Right renal cortex interstitium (tissue), 3 donors: ENCODE measurements around the gene PALD1. TPM values are rescaled to one million over a fixed set of nuclear protein-coding genes. Genes with fewer than 3 reads are reported as not detected.

Experiments
- DNase-seq, 3 donors: peaks; one replicate each; pipeline ENCODE4 v3.0.0-alpha.2; 2013; ENCODE audit warnings: low read depth in 3 of 3, low spot score in 2 of 3
- polyA plus RNA-seq, 3 donors: library from polyadenylated mRNA; unstranded; fragments of 120-200 nt; gene quantifications; one replicate each; pipeline ENCODE4 v1.2.1, GENCODE V29; 2013; ENCODE audit not compliant: insufficient read length in 3 of 3

The PALD1 gene
- polyA plus RNA-seq, 3 donors = 9.6 to 10.6 (median 9.7) TPM

DNA sequence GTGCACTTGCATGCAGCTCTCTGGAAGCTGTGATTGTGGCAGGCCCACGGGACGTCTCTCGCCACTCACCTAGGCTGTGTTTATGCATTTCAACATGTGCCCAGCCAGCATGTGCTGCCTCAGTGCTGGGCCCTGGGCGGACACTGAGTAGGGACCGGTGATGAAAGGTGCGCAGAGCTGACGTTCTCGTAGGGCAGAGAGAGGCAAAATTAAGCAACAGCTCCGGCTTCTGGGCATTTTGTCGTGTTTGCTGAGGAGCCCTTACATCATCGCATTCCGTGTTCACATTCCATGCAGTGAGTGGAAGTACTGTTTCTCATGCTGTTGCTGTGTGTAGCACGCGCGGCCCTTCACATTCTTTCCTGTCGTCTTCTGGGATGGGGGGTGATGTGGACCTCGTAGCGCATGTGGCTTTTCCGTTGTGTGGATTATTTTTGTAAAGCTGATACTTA lies 73.4 kb downstream of the PALD1 start:
- DNase-seq = peak in 1 of 3 donors; percentile 43

DNA sequence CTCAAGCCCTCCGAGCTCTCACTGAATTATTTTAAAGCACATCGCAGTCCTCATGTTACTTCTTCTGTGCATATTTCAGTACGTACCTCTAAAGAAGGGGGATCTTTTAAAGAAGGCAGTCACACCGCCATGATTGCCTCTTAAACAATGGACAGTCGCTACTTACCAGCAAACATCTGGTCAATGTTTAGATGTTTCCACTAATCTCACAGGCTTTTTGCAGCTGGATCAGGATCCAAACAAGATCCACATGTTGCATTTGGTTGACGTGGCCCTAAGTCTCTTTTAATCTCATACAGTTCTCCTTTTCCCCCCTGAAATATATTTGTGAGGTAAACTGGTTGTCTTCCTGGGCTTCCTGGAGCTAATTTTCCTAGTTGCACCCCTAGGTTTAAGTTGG lies 74.0 kb downstream of the PALD1 start:
- DNase-seq = no peak

DNA sequence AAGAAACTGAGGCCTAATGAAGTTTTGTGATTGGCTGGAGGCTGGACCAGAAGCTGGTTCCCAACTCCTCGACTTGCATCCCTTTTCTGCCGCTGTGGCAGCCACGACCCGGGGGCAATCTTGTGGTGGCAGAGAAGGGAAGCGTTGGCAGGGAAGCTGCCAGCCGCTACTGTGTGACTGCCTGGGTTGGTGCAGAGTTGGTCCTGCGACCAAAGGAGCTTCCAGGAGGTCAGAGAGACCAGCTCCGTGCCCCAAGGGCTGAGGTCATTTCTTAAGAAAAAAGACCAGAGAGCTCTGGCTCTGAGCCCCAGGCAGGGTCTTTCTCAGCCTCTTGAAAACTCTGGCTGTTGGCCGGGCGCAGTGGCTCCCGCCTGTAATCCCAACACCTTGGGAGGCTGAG lies 76.8 kb downstream of the PALD1 start:
- DNase-seq = no peak

DNA sequence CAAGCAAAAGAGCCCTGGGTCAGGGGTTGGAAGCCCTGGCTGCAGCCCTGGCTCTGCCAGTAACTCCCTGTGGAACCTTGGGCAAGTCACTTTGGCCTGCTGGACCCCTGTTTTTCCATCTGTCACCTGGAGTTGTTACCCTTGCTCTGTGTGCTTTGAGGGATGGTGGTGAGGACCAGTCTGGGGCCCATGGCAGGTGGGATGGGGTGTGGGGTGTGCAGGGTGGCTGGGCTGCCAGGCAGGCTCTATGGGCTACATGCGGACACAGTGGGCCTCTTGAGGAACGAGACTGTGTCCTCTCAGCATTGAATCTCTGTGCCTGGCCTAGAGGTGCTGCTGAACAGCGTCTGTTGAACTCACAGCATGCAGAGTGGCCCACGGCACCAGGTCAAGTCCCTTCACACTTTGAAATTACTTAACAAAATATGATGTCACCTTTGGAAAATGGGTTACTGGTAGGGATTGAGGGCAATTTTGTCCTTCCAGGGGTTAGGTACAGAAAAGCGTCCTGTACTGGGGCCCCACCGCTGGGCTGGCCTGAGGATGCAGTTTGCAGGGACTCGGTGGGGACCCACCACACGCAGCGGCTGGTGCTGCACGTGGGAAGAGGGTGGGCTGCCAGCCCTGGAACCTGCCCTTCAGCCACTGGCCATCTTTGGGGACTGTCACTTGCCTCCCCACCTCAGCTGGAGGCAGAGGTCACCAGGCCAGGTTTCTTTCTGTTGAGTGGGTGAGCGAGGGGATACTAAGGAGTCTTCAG lies 78.7 kb downstream of the PALD1 start:
- DNase-seq = no peak

DNA sequence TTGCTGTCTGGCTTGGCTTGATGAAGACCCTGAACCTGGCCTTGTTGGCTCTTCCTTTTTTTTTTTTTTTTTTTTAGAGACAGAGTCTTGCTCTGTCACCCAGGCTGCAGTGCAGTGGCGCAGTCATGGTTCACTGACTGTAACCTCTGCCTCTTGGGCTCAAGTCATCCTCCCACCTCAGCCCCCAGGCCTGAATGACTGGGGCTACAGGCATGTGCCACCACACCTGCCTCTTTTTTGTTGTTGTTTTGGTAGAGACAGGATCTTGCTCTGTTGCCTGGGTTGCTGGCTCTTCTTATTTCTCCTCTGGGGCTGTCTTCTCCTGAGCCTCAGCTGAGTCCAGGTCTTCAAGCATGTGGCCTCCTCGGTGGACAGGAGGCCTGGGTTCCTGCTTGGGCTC lies 79.3 kb downstream of the PALD1 start:
- no peak for DNase-seq

DNA sequence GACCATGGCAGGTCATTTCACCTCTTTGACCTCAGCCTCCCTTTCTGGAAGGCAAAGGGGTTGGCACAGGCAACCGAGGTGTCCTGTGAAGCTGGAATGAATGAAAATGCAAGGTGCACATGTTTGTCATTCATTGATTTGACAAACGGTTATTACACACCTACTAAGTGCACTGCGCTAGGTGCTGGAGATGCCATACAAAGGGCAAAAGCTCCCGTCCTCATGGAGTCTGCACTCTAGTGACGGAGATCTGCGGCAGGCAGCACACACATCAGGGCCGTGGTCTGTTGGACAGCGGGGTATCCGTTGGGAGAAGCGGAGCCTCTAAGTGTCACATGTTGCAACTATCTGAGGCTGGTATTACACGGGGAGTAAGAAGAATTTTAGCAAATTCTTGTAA lies 79.7 kb downstream of the PALD1 start:
- DNase-seq = no peak

DNA sequence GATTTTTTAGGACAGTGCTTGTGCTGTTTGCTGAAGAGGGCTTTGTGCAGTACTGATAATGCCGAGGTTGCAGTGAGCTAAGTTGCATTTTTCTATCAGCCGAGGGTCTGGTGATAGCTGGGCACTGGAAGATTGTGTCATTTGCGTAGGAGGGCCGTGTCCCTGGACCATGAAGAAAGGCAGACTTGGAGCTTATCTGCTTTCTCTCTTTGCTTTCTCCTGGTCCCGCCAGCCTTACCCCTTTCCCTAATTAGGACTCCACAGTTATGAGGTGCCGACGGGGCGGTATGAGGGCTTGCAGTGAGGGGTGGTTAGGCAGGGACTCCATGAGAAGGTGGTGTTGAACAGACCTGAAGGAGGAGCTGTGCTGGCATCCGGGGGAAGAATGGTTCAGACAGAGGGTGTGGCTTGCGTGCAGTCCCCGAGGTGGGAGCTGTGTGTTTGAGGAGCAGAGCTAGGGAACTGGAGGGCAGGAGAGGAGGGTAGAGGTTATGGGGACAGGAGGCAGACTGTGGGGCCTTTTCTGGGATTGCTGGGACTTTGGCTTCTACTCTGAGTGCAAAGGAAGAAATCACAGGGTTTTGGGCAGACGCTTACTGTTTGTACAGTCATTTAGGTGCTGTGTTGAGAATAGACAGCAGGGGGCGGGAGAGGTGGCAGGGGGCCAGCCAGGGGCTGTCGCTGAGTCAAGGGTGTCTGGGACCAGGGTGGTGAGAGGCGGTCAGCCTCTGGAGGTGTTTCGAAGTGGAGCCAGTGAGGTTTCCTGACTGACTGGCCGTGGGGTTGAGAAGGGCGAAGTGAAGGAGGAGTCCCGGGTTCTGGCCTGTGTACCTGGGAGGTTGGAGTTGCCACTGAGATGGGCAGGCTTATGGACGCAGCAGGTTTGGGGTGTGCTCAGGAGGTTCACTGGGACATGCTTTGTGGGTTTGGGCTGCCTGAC lies 80.6 kb downstream of the PALD1 start:
- peak in 1 of 3 donors; percentile 35 for DNase-seq

DNA sequence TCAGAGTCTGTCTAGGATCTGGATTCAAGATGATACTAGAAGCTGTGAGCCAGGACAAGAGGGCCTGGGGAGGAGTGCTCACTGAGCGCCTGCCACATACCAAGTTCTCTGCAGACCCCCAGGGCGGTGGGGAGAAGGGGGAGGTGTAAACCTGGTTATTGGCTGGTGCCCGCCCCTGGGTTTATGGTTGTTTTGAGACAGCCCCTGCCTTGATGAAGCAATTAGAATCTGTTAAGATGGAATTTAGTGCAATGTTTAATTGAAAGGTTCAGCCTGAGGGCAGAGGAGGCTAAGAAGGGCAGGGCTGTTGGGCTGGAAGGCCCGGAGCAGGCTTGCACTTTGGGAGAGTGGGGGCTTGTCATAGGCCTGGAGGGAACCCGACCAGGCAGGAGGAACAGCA lies 81.3 kb downstream of the PALD1 start:
- DNase-seq = no peak

DNA sequence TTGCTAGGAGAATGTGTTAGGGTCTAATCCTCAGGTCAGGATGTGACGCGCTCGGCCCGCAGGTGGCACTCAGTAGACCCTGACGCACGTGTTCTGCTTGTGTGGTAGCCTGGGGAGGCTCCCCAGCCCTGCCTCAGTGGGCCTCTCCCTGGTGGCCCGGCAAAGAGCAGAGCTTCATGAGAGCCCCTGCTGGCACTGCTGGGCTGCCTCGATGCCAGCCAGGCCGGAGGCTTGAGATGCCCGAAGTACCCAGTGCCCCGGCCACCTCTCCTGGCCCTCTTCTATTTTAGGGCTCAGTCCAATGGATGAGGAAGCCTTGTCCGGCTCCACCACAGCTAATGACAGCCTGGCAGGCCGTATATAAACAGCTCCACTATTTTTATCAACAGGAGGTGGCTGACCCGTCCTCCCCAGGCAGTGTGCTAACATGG lies 82.0 kb downstream of the PALD1 start:
- DNase-seq = no peak

DNA sequence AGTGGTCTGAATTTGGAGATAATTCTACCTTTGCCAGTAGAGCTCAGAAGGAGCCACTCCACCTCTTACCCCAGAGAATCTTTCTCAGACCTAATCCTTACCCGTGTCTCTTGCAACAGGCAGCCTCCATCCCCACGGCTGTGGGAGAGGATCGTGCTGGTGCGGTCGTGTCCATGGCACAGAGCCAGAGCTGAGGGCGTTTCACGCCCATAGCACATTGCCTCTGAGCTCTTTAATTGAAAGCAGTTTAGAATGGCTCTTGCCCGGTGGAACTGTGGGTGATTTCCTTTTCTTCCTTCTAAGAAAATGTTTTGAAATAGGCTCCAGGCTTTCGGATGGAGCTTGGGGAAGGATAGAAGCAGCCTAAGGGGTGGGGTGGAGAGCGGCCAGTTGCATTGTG lies 82.5 kb downstream of the PALD1 start:
- DNase-seq = no peak

DNA sequence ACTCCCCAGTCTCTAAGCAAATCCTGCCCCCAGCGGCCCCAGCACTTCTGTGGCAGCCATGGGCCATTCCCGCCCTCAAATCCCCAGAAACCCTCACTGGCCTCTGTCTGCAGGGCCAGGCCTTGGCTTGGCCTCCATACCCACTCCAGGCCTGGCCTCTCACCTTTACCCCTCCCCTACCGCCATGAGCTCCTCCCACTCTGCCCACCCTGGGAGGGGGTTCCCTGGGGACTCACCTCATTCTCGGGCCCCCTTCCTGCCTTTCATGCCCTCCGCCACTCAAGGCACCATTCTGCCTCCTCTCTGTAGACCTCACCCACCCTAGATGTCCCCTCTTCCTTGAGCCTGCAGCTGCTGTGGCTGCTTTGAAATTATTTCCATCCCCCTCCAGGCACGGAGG lies 83.0 kb downstream of the PALD1 start:
- no peak for DNase-seq

DNA sequence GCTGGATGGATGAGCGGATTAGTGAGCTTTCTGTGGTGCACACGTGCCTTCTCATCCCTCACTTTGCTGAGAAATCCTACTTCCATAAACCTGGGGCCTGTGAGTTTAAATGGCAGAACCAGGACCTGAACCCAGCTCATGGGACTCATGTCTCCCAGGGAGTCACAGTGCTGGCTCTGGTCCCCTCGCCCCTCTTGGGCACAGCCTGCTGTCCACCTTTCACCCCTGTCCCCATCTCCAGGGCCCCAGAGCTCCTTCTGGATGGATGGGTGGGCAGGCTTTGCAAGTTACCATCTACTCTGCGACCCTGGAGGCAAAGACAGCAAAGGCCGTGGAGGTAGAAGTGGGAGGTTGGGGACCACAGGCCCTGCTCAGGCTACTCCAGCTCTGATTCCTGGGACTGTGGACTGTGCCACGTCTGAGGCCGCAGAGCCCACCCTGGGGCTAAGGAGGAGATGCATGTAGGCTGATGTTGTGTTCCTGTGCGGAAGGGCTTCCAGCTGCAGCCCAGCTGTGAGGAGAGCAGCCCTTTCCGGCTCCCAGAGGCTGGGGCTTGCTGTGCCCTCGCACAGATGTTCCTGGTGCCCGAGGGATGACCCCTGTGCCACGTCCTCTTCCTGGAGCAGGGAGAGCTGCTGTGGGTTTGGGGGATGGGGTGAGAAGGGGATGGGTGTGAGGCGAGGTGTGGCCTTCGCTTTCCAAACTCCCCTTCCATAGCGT lies 83.6 kb downstream of the PALD1 start:
- DNase-seq = no peak

DNA sequence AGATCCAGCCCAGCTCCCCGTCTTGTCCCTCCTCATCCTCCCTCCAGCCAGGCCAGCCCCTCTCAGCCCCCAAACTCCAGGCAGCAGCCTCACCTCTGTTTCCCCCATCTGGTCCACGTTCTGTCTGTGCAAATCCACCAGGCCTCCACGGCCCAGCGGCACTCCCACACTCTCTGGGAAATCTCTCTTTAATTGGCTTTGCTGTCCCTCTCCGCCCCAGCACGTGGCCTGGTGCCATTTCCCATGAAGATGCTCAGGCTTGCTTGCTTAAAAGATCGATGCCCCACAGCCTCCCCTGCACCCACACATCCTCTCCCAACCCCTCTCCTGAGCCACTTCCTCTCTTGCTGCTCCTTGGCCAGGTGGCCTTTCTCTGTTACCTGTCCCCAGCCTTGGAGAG lies 84.7 kb downstream of the PALD1 start:
- no peak for DNase-seq

DNA sequence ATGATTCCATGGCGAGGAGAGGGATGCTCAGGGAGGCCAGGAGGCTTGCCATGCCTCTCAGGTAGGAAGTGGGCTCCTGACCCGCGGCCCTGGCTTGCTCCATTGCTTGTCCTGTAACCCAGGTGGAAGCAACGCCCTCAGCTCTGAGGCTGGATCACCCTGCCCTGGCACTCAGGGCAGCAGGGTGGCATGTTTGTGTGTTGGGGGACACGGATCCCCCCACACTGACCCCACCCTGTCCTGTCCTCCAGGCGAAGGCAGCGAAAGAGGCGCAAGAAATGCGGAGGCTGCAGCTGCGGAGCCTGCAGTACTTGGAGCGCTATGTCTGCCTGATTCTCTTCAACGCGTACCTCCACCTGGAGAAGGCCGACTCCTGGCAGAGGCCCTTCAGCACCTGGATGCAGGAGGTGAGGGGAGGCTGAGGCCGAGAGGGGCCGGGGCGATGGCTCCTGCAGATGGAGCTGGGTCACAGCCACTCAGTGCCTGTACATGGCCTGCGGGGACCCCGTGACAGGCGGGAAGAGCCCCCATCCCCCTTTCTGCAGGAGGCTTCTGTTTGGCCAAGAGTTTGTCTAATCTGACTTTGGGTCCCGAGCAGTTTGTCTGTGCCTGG lies 85.7 kb downstream of the PALD1 start:
- no peak for DNase-seq

DNA sequence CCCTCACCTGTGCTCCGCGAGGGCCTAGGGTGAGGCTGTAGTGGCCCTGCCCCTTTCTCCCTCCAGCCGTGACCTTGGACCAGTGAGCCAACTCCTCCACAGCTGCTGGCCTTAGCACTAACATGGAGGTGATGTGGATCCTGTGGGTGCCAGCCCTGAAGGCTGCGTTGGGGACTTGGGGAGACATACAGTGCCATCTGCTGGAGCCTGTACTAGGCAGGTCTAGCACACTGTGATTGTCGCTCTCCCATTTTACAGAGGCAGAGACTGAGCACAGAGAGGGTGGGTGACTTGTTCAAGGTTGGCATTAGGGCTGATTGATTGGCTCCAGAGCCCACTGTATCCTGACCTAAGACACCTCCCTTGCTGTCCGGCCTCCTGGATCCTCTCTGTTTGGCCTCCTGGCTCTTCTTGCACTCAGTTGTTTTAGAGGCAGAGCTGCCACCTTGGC lies 86.4 kb downstream of the PALD1 start:
- DNase-seq = no peak

DNA sequence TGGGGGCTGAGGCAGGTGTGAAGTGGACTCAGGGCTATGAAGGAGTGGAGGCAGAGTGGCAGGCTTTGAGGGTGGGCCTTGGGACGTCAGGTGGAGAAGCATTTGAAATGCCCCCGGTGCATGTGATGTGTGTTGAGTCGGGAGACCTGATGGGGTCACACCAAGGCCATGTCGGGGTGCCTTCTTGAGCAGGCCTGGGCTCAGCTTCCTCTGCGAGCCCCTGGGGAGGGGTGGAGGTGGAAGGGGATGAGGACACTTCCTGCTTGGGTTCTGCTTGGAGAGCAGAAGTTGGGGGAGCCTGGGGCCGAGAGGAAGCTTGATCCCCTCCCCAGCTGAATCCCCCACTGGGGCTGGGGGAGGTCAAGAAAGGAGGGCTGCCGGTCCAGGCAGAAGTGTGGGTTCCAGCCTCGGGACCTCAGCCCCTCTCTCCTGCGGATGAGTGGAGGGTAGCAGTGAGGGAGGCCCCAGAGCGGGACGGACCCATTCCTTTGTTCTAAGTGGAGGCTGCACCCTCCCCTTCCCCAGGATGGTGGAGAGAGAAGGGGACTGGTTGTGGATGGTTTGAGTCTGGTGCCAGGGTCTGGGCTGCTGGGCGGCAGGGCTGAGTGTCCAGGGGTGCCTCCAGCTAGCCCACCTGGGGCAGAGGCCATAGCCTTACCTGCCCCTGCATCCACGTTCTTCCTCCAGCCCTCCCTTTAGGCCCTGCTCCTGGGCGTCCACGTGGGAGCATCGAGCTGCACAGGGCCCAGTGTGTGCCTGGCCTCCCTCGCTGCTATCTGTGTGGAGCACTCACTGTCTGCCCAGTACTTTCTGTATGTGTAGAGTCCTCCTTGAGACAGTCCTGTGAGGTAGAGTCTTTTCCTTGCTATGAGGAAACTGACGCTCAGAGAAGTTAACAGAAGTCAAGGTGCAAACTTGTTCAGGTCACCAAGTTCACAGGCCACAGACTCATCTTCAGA lies 87.3 kb downstream of the PALD1 start:
- no peak for DNase-seq

DNA sequence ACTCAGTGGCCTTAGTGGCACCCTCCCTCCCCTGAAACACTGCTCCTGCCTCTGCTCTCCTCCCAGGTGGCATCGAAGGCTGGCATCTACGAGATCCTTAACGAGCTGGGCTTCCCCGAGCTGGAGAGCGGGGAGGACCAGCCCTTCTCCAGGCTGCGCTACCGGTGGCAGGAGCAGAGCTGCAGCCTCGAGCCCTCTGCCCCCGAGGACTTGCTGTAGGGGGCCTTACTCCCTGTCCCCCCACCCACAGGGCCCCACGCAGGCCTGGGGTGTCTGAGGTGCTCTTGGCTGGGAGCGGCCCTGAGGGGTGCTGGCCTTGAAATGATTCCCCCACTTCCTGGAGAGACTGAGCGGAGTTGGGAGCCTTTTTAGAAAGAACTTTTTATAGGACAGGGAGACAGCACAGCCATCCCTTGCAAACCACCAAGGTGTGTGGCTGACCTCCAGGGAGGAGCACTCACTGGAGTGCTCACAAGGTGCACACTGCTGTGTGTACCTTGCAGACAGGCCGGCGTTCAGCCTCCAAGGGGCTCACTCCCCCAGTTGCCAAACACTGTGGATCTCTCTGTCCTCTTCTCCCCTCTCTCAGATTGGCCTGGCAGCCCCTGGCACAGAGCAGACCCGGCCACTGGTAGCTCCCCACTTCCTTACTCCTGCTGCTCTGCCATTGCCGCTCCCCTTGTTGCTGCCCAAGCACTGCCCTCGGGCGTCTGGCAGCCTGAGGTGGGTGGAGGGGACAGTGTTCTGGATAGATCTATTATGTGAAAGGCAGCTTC lies 88.1 kb downstream of the PALD1 start:
- no peak for DNase-seq

DNA sequence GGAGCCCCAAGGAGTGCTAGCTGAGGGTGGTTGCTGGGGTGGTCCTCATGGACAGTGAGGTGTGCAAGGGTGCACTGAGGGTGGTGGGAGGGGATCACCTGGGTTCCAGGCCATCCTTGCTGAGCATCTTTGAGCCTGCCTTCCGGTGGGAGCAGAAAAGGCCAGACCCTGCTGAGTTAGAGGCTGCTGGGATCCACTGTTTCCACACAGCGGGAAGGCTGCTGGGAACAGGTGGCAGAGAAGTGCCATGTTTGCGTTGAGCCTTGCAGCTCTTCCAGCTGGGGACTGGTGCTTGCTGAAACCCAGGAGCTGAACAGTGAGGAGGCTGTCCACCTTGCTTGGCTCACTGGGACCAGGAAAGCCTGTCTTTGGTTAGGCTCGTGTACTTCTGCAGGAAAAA lies 89.0 kb downstream of the PALD1 start:
- no peak for DNase-seq

DNA sequence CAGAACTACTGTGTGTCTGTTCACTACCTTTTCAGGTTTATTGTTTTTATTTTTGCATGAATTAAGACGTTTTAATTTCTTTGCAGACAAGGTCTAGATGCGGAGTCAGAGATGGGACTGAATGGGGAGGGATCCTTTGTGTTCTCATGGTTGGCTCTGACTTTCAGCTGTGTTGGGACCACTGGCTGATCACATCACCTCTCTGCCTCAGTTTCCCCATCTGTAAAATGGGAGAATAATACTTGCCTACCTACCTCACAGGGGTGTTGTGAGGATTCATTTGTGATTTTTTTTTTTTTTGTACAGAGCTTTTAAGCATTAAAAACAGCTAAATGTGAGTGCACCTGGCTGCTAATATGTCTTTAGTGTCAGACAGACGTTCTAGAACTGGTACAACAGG lies 89.5 kb downstream of the PALD1 start:
- DNase-seq = no peak
